Motor neuron (in vitro differentiated cells): ENCODE data around the gene BRINP1. TPM values are rescaled to one million over a fixed set of nuclear protein-coding genes. Genes with fewer than 3 reads are reported as not detected.

Source experiments
- ATAC-seq, 8 experiments: fragments of 200-7000 bp; cut with Tn5 transposase; replicated peaks in 6 of 8; 2 replicates each; pipeline ENCODE4 v1.8.0; 2021; ENCODE audit warnings: mild to moderate bottlenecking in 8 of 8, moderate library complexity in 8 of 8
- H3K27ac ChIP-seq, 2 donors: fragments of 250-450 bp; sonication (Bioruptor Pico); 2 replicates each; pipeline ENCODE4 v1.9.0; 2021; ENCODE audit warnings: antibody characterized with exemption in 2 of 2, mild to moderate bottlenecking in 2 of 2, moderate library complexity in 1 of 2
- H3K4me1 ChIP-seq, 2 donors: fragments of 250-450 bp; sonication (Bioruptor Pico); replicated peaks in 1 of 2; 2 replicates each; pipeline ENCODE4 v1.6.1; 2021; ENCODE audit warnings: antibody characterized with exemption in 2 of 2, mild to moderate bottlenecking in 2 of 2, moderate library complexity in 1 of 2
- H3K4me3 ChIP-seq, 5 donors: fragments of 250-450 bp; sonication (Bioruptor Pico); 2 replicates each; pipeline ENCODE4 v1.9.0; 2021; ENCODE audit warnings: antibody characterized with exemption in 5 of 5, mild to moderate bottlenecking in 5 of 5, moderate library complexity in 4 of 5
- WGBS, 10 experiments: fragments of 450-650 bp; shearing (Covaris generic); methylation state at CpG; one replicate each; pipeline ENCODE4 v1.0.0; 2022; 5-methylcytosine and 5-hydroxymethylcytosine counted together
- in situ Hi-C, 9 experiments: fragments of 400-800 bp; cut with MboI; loops; one replicate each; pipeline ENCODE4 v1.15.0; 2021; ENCODE audit warnings: low sequenced_read_pairs in 9 of 9, low pct_unique_long_range_greater_than_20kb in 2 of 9; ENCODE audit not compliant: unreplicated experiment in 9 of 9
- total RNA-seq, 8 experiments: library from RNA; unstranded; fragments of 300-600 nt; gene quantifications; 2 replicates each; pipeline versions ENCODE4 v1.2.3 to v1.2.4, GENCODE V29; 2022

BRINP1 gene
- total RNA-seq, 8 experiments from 2014 or later: 4.5 to 43.6 (median 13.1) TPM

GRCh38 chr9:119369680-119370366, 588 bp upstream of the BRINP1 start:
- H3K4me3 ChIP-seq: peak overlapping the region; percentile 41 to 67 (median 58)
- H3K27ac ChIP-seq: peak overlapping the region; percentile 38 to 42
- WGBS, 10 experiments: 3 to 50% (median 5%) methylated on average over 2 to 11 of the region's 32 CpGs; no CpG with 5 or more reads in 5 of the 10 experiments
- H3K4me1 ChIP-seq: peaks cover 4 to 9% of the 10 kb centered on the region in 2 donors
- ATAC-seq: peak in 7 of 8 experiments; percentile 5 to 45 (median 31)
- in situ Hi-C loops: loop anchor here in 5 of 9 experiments (10.0 to 25.0 kb wide), 7 partner anchors 533 to 1583 kb away; no protein-coding TSS in a partner anchor

DNA sequence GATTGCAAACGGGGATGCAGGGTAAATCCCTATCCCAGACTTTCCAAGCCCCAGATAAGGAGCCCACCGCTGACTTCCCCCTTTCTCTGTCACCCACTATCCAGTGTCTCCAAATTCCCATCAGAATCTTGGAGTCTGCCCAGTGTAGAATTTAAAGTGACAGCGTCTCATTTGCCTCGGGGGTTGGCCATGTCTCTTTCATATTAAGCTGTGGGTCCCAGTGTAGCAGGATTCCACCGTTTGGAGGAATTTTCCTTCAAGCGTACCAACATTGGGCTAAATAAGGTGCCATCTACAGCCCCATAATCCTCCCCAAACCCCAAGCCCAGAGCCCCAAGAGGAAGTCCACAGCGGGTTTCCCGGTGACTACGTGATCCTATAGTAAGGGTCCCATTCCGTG, 1.1 kb downstream of the BRINP1 start:
- peaks cover 4 to 9% of the 10 kb centered on the region in 2 donors for H3K4me1 ChIP-seq
- no peak for ATAC-seq
- in situ Hi-C loops: loop anchor here in 5 of 9 experiments (10.0 to 25.0 kb wide), 7 partner anchors 531 to 1581 kb away; no protein-coding TSS in a partner anchor
- WGBS, 10 experiments: 0 to 17% (median 0%) methylated on average over 1 to 6 of the region's 10 CpGs; no CpG with 5 or more reads in 3 of the 10 experiments
- H3K27ac ChIP-seq: no peak overlapping the region
- peak overlapping the region; percentile 41 to 67 (median 58) for H3K4me3 ChIP-seq

DNA sequence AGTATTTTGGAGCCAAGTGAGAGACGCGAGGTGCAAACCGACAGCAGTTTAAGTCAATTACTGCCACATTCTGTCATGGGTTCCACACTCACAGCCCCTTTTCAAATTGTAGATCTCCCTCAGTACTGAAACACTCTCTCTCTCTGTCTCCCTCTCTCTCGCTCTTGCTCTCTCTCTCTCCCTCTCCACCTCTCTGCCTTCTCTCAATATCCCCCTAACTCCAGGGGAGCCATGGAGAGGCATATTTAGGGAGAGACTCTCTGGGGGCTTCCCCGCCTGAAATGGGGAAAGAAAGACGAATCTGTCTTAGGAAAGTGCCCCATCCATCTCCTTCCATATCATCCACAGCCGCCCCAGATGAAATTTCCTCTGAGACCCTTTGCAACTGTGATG, 1.6 kb downstream of the BRINP1 start:
- Histone ChIP-seq H3K27ac (no peak overlapping the region), H3K4me1 (peaks cover 4 to 9% of the 10 kb centered on the region in 2 donors), H3K4me3 (peak overlapping the region; percentile 41 to 67 (median 58))
- in situ Hi-C loops: loop anchor here in 5 of 9 experiments (10.0 to 25.0 kb wide), 7 partner anchors 530 to 1580 kb away; no protein-coding TSS in a partner anchor
- 10 to 44% (median 23%) methylated on average over 2 to 4 of the region's 7 CpGs; no CpG with 5 or more reads in 3 of the 10 experiments for WGBS, 10 experiments
- no peak for ATAC-seq

DNA sequence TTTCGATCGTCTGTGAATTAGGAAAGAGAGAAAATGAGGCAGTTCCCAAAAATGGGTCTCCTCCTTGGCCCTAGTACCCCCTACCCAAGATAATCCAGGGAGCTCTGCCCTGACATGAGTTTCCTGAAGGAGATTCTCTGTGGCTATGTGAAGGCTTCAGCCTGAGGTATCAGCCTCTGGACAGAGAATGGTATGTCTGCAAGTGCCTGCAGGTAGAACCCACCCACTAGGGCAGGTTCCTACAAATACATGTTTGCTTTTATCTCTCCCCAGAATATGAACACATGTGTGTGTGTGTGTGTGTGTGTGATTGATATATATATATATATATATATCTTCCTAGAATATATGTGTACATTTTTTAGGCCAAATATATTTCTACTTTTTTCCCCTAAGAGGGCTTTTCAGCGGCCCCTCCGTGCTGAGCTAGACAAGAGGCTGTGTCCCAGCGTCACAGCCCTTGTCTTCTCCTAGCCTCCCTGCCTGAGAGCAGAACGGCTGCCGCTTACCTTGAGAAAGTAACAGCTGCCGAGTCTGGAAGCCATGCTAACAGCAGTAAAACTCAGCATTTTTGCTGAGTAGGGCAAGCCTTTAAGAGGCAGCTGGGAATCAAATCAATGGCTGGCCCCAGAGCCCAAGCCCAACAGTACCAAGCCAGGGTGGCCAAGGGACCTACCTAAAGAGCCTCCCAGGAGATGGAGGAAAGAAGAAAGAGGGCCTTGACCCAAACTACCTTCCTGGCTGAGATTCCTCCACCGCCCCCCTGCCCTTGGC, 2.1 kb downstream of the BRINP1 start:
- Histone ChIP-seq H3K4me1 (peaks cover 4 to 9% of the 10 kb centered on the region in 2 donors), H3K27ac (no peak overlapping the region), H3K4me3 (peak overlapping the region; percentile 41 to 67 (median 58))
- 17 to 100% (median 40%) methylated on average over 2 to 3 of the region's 9 CpGs; no CpG with 5 or more reads in 5 of the 10 experiments for WGBS, 10 experiments
- in situ Hi-C loops: loop anchor here in 5 of 9 experiments (10.0 to 25.0 kb wide), 7 partner anchors 530 to 1580 kb away; no protein-coding TSS in a partner anchor
- no peak for ATAC-seq

- no peak overlapping the region for H3K27ac ChIP-seq
- in situ Hi-C loops: loop anchor here in 5 of 9 experiments (10.0 to 25.0 kb wide), 7 partner anchors 528 to 1578 kb away; no protein-coding TSS in a partner anchor
Measured at GRCh38 chr9:119365291-119366027, 3.8 kb downstream of the BRINP1 start.

GRCh38 chr9:119360237-119360636, 9.0 kb downstream of the BRINP1 start:
- H3K4me1 ChIP-seq: peaks cover 9 to 10% of the 10 kb centered on the region in 2 donors
- no peak overlapping the region for H3K4me3 ChIP-seq
- H3K27ac ChIP-seq: no peak overlapping the region
- ATAC-seq: no peak
- WGBS, 10 experiments: 21 to 100% (median 78%) methylated on average over 3 to 5 of the region's 5 CpGs; no CpG with 5 or more reads in 2 of the 10 experiments
- in situ Hi-C loops: loop anchor here in 5 of 9 experiments (10.0 to 25.0 kb wide), 7 partner anchors 523 to 1573 kb away; no protein-coding TSS in a partner anchor

More at GRCh38 chr9:119365291-119366027, 3.8 kb downstream of the BRINP1 start:
- peak in 3 of 8 experiments; percentile 6 to 43 (median 6) for ATAC-seq
- WGBS, 10 experiments: 0 to 80% (median 25%) methylated on average over 1 to 6 of the region's 9 CpGs
- Histone ChIP-seq H3K4me3 (peak overlapping the region in 1 of 5 donors; percentile 10), H3K4me1 (peaks cover 8 to 9% of the 10 kb centered on the region in 2 donors)

DNA sequence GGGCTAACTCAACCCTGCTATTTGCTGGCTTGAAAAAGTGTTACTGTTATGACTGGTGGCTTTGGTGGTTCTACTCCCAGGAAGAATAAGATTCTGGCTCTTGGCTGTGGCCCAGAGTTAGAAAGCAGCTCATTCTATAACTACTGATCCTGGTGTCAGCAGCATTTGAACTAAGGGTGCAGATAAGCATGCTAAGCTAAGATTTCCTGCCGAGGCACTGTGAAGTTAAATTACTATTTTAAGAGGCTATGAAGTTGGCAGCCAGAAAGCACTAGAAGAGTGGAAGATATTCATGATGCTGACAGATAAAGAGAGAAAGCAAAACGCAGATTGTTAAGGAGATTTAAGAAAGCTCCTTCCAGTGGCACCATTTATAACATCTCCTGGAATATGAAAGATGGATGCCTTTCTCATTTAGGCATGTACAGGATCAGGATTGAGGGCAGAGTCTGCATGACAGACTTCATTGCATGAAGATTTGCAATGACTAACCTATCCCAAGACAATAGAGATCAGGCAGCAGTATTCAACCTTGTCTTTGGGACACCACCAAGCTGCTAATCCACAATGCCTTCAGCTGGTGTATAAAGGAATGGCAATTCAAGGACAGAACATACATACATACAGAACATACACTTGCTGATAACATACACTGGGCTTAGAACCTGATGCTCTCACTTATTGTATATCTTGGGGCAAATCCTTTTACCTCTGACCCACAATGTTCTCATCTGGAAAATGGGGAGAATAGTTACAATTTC, 11.7 kb downstream of the BRINP1 start:
- Histone ChIP-seq H3K27ac (no peak overlapping the region), H3K4me1 (peaks cover 9 to 10% of the 10 kb centered on the region in 2 donors), H3K4me3 (no peak overlapping the region)
- in situ Hi-C loops: loop anchor here in 5 of 9 experiments (25.0 kb wide), 6 partner anchors 520 to 1570 kb away; no protein-coding TSS in a partner anchor
- 0 to 80% (median 50%) methylated on average over 1 to 2 of the region's 2 CpGs; no CpG with 5 or more reads in 2 of the 10 experiments for WGBS, 10 experiments
- ATAC-seq: peak in 1 of 8 experiments; percentile 25

DNA sequence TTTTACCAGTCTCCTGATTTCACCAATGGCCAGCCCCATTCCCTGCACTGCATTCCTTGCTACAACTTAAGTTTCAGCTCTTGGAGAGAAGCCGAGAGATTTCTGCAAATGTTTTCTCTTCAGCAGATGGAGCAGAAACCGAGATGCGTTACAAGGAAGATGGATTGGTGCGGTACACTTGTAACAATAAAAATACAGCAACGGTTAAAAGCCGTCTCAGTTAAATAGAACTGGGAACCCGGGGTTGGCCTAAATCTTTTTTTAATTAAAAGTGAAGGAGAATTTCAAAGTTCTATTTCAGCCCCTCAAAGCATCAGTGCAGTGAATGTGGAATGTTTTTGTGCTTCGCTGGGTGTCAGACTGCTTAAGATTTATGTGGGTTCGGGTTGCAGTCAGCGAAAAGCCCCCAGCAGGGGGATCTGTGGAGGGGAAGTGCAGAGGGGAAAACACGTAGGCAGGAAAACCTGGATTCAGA, 19.8 kb downstream of the BRINP1 start:
- in situ Hi-C loops: no loop called here
- peak in 5 of 8 experiments; percentile 58 to 87 (median 75) for ATAC-seq
- Histone ChIP-seq H3K4me1 (peaks cover 13 to 15% of the 10 kb centered on the region in 2 donors), H3K4me3 (no peak overlapping the region), H3K27ac (no peak overlapping the region)
- 0 to 57% (median 3%) methylated on average over 1 to 11 of the region's 11 CpGs; no CpG with 5 or more reads in 2 of the 10 experiments for WGBS, 10 experiments

DNA sequence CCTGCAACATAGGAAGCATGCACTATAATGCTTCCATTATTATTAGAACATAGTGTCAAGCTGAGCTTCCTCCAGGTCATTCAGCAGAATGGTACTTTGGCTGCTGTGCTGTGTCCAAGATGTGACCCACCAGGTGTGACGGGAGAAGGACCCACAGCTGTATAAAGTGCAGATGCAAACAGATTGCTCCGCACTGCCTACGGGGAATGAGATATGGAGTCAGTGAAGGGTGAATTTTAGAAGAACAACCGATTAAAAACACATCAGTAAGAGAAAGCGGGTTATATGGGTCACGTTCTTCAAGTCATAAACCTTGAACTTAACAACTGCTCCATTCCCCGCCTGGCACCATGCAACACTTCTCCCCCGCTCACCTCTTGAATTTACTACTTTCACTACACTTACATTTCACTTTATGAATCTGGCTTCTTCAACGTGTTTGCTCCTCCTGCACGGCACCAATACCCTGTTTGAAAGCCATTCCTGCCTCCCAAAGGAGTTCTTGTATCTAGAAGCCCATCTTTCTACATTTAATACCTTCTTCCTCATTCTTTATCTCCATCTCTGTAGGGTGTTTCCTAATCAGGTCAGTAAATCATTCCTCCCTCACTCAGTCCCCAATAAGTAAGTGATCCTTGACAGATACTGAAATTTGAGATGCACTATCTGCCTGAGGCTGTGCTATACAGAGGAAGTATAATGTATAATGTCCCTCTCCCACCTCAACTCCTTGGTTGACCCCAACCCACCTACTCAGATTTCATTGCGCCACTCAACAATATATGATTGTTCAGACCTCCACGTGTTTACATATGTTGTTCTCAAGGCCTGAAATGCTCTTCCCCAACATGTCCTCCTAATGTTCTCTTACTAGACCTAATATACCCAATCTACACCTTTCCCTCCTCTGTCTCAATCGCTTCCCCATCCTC, 25.9 kb downstream of the BRINP1 start:
- H3K4me3 ChIP-seq: no peak overlapping the region
- 26 to 93% (median 67%) methylated on average over 2 to 13 of the region's 13 CpGs for WGBS, 10 experiments
- ATAC-seq: peak in 1 of 8 experiments; percentile 33
- in situ Hi-C loops: no loop called here
- H3K27ac ChIP-seq: no peak overlapping the region
- peaks cover 0 to 4% of the 10 kb centered on the region in 2 donors for H3K4me1 ChIP-seq

DNA sequence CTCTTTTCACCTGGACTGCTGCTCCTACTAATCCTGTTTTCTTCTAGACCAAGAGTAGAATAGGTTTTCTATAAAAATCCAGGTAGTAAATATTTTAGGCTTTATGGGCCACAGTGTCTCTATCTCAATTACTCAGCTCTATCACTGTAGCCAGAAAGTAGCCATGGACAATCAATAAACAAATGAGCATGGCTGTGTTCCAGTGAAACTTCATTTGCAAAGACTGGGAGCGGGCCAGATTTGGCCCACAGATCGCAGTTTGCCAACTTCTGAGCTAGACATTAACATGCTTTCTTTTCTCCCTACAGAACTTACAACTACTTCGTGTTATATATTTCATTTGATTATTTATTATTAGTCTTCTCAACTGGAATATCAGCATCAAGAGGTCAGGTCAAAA, 30.2 kb downstream of the BRINP1 start:
- in situ Hi-C loops: no loop called here
- Histone ChIP-seq H3K27ac (no peak overlapping the region), H3K4me3 (no peak overlapping the region), H3K4me1 (peaks cover 9 to 11% of the 10 kb centered on the region in 2 donors)
- 0 to 88% (median 62%) methylated on average over 1 to 3 of the region's 3 CpGs; no CpG with 5 or more reads in 2 of the 10 experiments for WGBS, 10 experiments
- ATAC-seq: peak in 2 of 8 experiments; percentile 50 to 82

- no peak for ATAC-seq
- in situ Hi-C loops: no loop called here
- H3K4me1 ChIP-seq: peaks cover 5 to 11% of the 10 kb centered on the region in 2 donors
- H3K4me3 ChIP-seq: no peak overlapping the region
- no peak overlapping the region for H3K27ac ChIP-seq
Measured at GRCh38 chr9:119337573-119337972, 31.7 kb downstream of the BRINP1 start.
